ENCODE measurements around the gene THRAP3. TPM values are rescaled to one million over a fixed set of nuclear protein-coding genes. Genes with fewer than 3 reads are reported as not detected.

Gene THRAP3
- total and polyA plus RNA-seq, 9 of the 15 experiments (the other 6 are each of a cell fraction or from before 2014, with no cell fraction given) = 66.2 to 135 (median 113) TPM

DNA sequence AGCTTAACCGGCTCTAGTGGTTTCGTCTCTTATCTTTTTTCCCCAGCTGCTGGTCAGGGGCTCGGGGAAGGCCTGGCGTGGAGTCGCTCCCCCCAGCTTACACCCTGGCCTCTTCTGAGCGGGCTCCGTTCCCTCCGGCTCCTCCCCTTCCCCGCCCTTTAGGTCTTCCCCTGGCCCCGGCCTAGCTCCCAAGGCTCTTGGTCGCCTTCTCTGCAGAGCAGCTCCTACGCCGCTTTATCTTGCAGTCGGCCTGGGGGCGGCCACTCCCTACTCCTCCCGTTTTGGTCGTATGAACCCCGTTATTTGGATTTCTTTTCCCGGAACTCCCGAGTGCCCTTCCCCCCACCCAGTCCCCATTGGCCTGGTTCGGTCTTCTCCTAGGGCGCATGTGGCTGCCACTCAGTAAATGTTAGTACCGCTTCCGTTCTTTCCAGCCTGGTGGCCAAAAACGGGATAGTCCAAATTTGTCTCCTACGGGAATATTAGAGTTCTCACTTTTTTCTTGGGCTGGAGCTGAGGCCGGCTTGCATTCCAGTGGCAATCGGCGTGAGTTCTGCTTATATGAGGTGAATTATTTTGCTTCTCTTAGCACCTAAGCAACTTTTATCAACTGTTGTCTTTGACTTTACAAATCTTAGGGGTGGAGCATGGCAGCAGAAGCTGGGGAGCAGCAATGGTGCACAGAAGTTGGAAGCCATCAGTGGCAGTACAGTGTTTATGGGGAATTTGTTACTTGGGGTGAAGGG lies 467 bp downstream of the THRAP3 start (continued):
- TF ChIP-seq, protein P1, sequence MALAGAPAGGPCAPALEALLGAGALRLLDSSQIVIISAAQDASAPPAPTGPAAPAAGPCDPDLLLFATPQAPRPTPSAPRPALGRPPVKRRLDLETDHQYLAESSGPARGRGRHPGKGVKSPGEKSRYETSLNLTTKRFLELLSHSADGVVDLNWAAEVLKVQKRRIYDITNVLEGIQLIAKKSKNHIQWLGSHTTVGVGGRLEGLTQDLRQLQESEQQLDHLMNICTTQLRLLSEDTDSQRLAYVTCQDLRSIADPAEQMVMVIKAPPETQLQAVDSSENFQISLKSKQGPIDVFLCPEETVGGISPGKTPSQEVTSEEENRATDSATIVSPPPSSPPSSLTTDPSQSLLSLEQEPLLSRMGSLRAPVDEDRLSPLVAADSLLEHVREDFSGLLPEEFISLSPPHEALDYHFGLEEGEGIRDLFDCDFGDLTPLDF (CRISPR knock-in tag; IDR thresholded peaks at IDR 0.05) = peak; percentile 66; the same call in 1 of the 2 replicates
- TF ChIP-seq XRCC4 (IDR thresholded peaks at IDR 0.05; ENCODE audit: extremely low read depth, insufficient read depth, insufficient read length) (no peak), RBM17 (IDR thresholded peaks at IDR 0.05; ENCODE audit: borderline replicate concordance, low read depth, low read length) (no peak), SIN3B (IDR thresholded peaks at IDR 0.05; ENCODE audit: low read depth) (peak; percentile 7; the same call in 1 of the 2 replicates), ZNF384 (IDR thresholded peaks at IDR 0.05; ENCODE audit: low read depth, low read length) (no peak), ARID1B (IDR thresholded peaks at IDR 0.05) (peak; percentile 83), FOXK1 (CRISPR knock-in tag; IDR thresholded peaks at IDR 0.05; ENCODE audit: borderline replicate concordance) (no peak), CBX2 (IDR thresholded peaks at IDR 0.05; ENCODE audit: insufficient read depth, low read length, poor library complexity, severe bottlenecking) (no peak), SNIP1 (IDR thresholded peaks at IDR 0.05; ENCODE audit: low read depth) (no peak), ZNF584 (CRISPR knock-in tag; IDR thresholded peaks at IDR 0.05; ENCODE audit: low read depth) (no peak), CAMTA2 (CRISPR knock-in tag; conservative IDR thresholded peaks at IDR 0.05) (no peak), ZNF639 (CRISPR knock-in tag; conservative IDR thresholded peaks at IDR 0.05 in 1 of 2, IDR thresholded peaks at IDR 0.05 in 1 of 2) (peak in 1 of 2 experiments; percentile 43; a peak in 2 of 4 replicates), E2F8 (IDR thresholded peaks at IDR 0.05; ENCODE audit: low read depth, partially characterized antibody) (peak; percentile 32), MAFG (tag; conservative IDR thresholded peaks at IDR 0.05) (no peak), PRMT5 (CRISPR knock-in tag; IDR thresholded peaks at IDR 0.05) (0 out of 2 replicates have a peak, but pooled peaks have one; percentile 35), ZNF431 (CRISPR knock-in tag; IDR thresholded peaks at IDR 0.05) (no peak), TRIM24 (IDR thresholded peaks at IDR 0.05) (peak; percentile 44 to 58; a peak in 2 of 4 replicates), ZBTB12 (CRISPR knock-in tag; IDR thresholded peaks at IDR 0.05) (no peak), TGIF2 (CRISPR knock-in tag; IDR thresholded peaks at IDR 0.05) (no peak), SMAD3 (CRISPR knock-in tag; conservative IDR thresholded peaks at IDR 0.05) (peak; percentile 30; the same call in 1 of the 2 replicates)

Measured in K562 (cell line).